ENCODE data around the gene PANX3. TPM values are rescaled to one million over a fixed set of nuclear protein-coding genes. Genes with fewer than 3 reads are reported as not detected.

Gene PANX3
- total RNA-seq, 4 donors from 2014 or later = 0.47 TPM; not detected in 3

DNA sequence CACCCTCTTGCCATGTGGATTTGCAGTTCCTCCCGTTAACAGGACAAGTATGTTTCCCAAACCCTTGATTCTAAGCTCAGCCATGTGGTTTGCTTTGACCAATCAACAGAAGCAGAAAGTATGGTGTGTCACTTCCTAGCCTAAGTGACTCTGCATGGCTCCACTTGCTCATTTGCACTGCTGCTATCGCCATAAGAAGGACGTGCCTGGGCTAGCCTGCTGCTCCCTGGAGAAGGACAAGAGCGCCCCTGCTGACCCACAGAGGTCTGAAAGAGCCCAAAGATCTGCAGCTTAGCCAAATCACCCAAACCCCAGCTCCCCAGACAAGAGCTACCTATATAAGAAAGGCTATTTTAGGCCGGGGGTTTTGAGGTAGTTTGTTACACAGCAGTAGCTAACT, 29.4 kb downstream of the PANX3 start:
- Histone ChIP-seq H3K4me3 (no peak overlapping the region), H3K36me3 (peaks cover 0 to 45% of the 10 kb centered on the region in 2 donors), H3K27ac (no peak overlapping the region), H3K4me1 (peaks cover 0 to 7% (median 0%) of the 10 kb centered on the region in 3 donors), H3K27me3 (no peaks in the 10 kb centered on the region), H3K9me3 (no peaks in the 10 kb centered on the region)
- WGBS, 2 donors (ENCODE audit: low coverage in 1 of 2) = 77 to 90% methylated on average over 2 to 3 of the region's 5 CpGs
- no peak for TF ChIP-seq POLR2AphosphoS5 (IDR thresholded peaks at IDR 0.05)
- TF ChIP-seq POLR2A (IDR thresholded peaks at IDR 0.05) = no peak
- no peak for TF ChIP-seq CTCF (IDR thresholded peaks at IDR 0.05)
- TF ChIP-seq EP300 (IDR thresholded peaks at IDR 0.05) = no peak
- ATAC-seq = no peak

DNA sequence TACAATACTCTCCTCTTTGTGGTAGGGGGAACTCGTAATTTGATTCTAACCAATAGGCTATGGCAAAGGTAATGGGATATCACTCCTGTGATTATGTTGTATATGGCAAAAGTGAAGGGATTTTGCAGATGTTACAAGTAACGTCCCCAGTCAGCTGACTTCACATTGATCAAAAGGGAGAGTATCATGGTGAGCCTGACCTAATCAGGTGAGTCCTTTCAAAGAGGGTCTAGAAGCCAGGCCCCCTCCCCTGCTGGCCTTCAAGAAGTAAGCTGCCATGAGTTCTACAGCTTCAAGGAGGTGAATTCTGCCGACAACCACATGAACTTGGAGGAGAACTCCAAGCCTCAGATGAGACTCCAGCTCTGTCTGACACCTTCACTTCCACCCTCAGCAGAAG, 31.4 kb downstream of the PANX3 start:
- no peak for ATAC-seq
- 85 to 94% methylated on average over 2 to 3 of the region's 3 CpGs for WGBS, 2 donors (ENCODE audit: low coverage in 1 of 2)
- Histone ChIP-seq H3K9me3 (no peaks in the 10 kb centered on the region), H3K4me1 (peaks cover 0 to 7% (median 0%) of the 10 kb centered on the region in 3 donors), H3K36me3 (peaks cover 0 to 31% of the 10 kb centered on the region in 2 donors), H3K27me3 (no peaks in the 10 kb centered on the region), H3K27ac (no peak overlapping the region), H3K4me3 (no peak overlapping the region)
- no peak for TF ChIP-seq POLR2A (IDR thresholded peaks at IDR 0.05)
- TF ChIP-seq POLR2AphosphoS5 (IDR thresholded peaks at IDR 0.05) = no peak
- no peak for TF ChIP-seq CTCF (IDR thresholded peaks at IDR 0.05)
- no peak for TF ChIP-seq EP300 (IDR thresholded peaks at IDR 0.05)

- Histone ChIP-seq H3K4me1 (peaks cover 0 to 7% (median 0%) of the 10 kb centered on the region in 3 donors), H3K36me3 (peaks cover 0 to 31% of the 10 kb centered on the region in 2 donors), H3K4me3 (no peak overlapping the region), H3K27me3 (no peaks in the 10 kb centered on the region), H3K27ac (no peak overlapping the region), H3K9me3 (no peaks in the 10 kb centered on the region)
- WGBS, 2 donors (ENCODE audit: low coverage in 1 of 2) = 71 to 87% methylated on average over 9 to 10 of the region's 10 CpGs
- ATAC-seq = no peak
- no peak for TF ChIP-seq POLR2A (IDR thresholded peaks at IDR 0.05)
- no peak for TF ChIP-seq EP300 (IDR thresholded peaks at IDR 0.05)
- TF ChIP-seq CTCF (IDR thresholded peaks at IDR 0.05) = no peak
- TF ChIP-seq POLR2AphosphoS5 (IDR thresholded peaks at IDR 0.05) = no peak
Measured at GRCh38 chr11:124643042-124643604, 31.9 kb downstream of the PANX3 start.

DNA sequence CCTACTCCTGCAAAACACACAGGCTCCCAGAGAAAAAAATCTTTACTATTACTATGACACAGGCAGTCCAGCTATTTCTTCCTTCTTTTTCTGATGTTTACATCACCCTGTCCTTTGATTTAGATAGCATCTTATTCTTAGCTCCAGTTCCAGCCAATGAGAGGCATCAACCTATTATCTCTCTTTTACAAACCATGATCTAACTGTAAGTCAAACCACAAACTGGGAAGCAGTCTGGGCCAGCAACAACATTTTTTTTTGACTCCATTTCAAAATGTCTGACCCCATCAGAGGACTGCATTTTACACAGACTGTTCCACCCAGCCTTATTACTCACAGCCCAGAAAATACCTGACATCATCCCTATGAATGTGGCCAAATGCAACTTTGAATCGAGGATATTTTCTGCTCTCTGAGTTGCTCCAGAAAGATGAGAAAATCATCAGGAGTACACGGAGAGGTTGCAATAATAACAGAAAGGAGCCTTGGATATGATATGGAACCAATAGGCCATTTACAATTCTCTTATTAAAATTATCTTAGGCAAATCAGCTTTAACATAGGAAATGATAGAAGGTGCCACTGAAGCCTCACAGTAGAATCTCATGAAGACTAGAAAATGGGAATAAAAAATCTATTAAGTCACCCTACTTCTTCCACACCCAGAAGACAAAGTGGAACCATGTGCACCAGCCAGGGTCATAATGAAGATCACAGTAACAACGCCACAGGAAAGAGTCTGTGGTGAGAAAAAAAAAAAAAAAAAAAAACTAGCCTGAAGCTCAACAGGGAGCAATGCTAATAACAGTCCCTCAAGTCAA, 32.6 kb downstream of the PANX3 start:
- TF ChIP-seq EP300 (IDR thresholded peaks at IDR 0.05) (no peak), POLR2A (IDR thresholded peaks at IDR 0.05) (no peak), CTCF (IDR thresholded peaks at IDR 0.05) (no peak), POLR2AphosphoS5 (IDR thresholded peaks at IDR 0.05) (no peak)
- H3K4me3 ChIP-seq = no peak overlapping the region
- peaks cover 0 to 7% (median 0%) of the 10 kb centered on the region in 3 donors for H3K4me1 ChIP-seq
- H3K27ac ChIP-seq = no peak overlapping the region
- no peaks in the 10 kb centered on the region for H3K9me3 ChIP-seq
- H3K27me3 ChIP-seq = no peaks in the 10 kb centered on the region
- H3K36me3 ChIP-seq = peaks cover 0 to 29% of the 10 kb centered on the region in 2 donors
- 12 to 33% methylated on average over 2 to 3 of the region's 3 CpGs for WGBS, 2 donors (ENCODE audit: low coverage in 1 of 2)
- ATAC-seq = peak; percentile 50

Measured in gastroesophageal sphincter (tissue), 4 donors.